Adrenal gland (tissue), 5 donors: Measurements from ENCODE around the gene ACTR6.

Experiments used
- POLR2A ChIP-seq, 2 donors: fragments of 450-650 bp; IDR thresholded peaks; one replicate each; pipeline ENCODE4 v1.6.1; 2017; ENCODE audit warnings: antibody characterized with exemption in 2 of 2, mild to moderate bottlenecking in 2 of 2, moderate library complexity in 1 of 2
- TF ChIP-seq, protein P1 (sequence below), 6 experiments: fragments of 450-650 bp in 4 of 6; fragments of 200-600 bp in 2 of 6; sonication (generic) in 1 of 6; IDR thresholded peaks; 1 replicate in 5 of 6; 2 replicates in 1 of 6; pipeline versions ENCODE4 v1.5.1 to v1.8.0; 2016 to 2021; ENCODE audit warnings: antibody characterized with exemption in 6 of 6, mild to moderate bottlenecking in 2 of 6, moderate library complexity in 1 of 6
- donor health status: DM: no; HTN: no; CAD: no.

DNA sequence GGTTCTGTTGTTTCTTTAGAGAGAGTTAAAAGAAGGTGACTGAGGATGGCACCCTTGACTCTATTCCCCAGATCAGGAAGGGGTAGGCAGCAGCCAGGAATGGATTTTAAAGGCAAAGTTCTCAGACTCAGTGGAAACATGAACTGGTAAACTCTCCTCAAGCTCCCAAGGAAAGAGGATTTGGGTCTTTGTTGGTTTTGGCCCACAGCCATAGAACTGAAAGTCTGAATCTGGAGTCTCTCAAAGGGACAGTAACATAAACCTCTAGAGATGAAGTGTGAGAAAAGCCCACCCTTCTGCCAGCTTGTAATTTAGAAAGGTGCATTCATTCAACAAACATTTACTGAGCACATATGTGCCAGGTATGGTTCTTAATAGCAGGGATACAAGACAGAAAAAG lies 29.4 kb upstream of the ACTR6 start:
- TF ChIP-seq POLR2A (IDR thresholded peaks at IDR 0.05): no peak
- TF ChIP-seq, protein P1, sequence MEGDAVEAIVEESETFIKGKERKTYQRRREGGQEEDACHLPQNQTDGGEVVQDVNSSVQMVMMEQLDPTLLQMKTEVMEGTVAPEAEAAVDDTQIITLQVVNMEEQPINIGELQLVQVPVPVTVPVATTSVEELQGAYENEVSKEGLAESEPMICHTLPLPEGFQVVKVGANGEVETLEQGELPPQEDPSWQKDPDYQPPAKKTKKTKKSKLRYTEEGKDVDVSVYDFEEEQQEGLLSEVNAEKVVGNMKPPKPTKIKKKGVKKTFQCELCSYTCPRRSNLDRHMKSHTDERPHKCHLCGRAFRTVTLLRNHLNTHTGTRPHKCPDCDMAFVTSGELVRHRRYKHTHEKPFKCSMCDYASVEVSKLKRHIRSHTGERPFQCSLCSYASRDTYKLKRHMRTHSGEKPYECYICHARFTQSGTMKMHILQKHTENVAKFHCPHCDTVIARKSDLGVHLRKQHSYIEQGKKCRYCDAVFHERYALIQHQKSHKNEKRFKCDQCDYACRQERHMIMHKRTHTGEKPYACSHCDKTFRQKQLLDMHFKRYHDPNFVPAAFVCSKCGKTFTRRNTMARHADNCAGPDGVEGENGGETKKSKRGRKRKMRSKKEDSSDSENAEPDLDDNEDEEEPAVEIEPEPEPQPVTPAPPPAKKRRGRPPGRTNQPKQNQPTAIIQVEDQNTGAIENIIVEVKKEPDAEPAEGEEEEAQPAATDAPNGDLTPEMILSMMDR (IDR thresholded peaks at IDR 0.05): no peak
